H1 (cell line): Measurements from ENCODE around the gene BPIFB2. TPM values are rescaled to one million over a fixed set of nuclear protein-coding genes. Genes with fewer than 3 reads are reported as not detected.

Source experiments
- CTCF ChIA-PET: fragments of 300-600 bp; sonication (Branson Sonifier 250); formaldehyde crosslinking; loops from one replicate; lab custom pipeline; 2021; ENCODE audit not compliant: partially characterized antibody; lab: Charles Lee
- POLR2A ChIA-PET: fragments of 300-600 bp; sonication (Branson Sonifier 250); formaldehyde crosslinking; loops from one replicate; lab custom pipeline; 2021; ENCODE audit warnings: inconsistent platforms; ENCODE audit not compliant: partially characterized antibody; lab: Charles Lee
- DNase-seq, 2 experiments: peaks; one replicate each; pipeline versions ENCODE4 v3.0.0 to v3.0.0-alpha.2; 2010 to 2022; ENCODE audit warnings: low spot score in 2 of 2, low read depth in 1 of 2, mixed read lengths in 1 of 2
- FAIRE-seq: peaks from 2 replicates; lab custom pipeline; 2011; peaks lifted over from hg19 to GRCh38; lab: Jason Lieb, UNC
- H2AFZ ChIP-seq: 2 replicates; pipeline ENCODE4 v1.8.1; 2012; ENCODE audit warnings: low read length, inconsistent platforms
- H2AK5ac ChIP-seq: 2 replicates; pipeline ENCODE4 v1.6.1; 2013; ENCODE audit warnings: low read depth, low read length
- H2BK120ac ChIP-seq: replicated peaks from 2 replicates; pipeline ENCODE3; 2013; ENCODE audit warnings: low read depth, low read length, inconsistent platforms
- H2BK12ac ChIP-seq: 2 replicates; pipeline ENCODE4 v1.6.1; 2013; ENCODE audit warnings: low read depth, low read length
- H2BK15ac ChIP-seq: 2 replicates; pipeline ENCODE4 v1.6.1; 2013; ENCODE audit warnings: low read length
- H2BK20ac ChIP-seq: 2 replicates; pipeline ENCODE4 v1.6.1; 2013; ENCODE audit warnings: low read length
- H2BK5ac ChIP-seq: 2 replicates; pipeline ENCODE4 v1.6.1; 2013; ENCODE audit warnings: low read depth, low read length
- H3K14ac ChIP-seq: 2 replicates; pipeline ENCODE4 v1.6.1; 2013; ENCODE audit warnings: inconsistent platforms; ENCODE audit not compliant: insufficient read length
- H3K18ac ChIP-seq: 2 replicates; pipeline ENCODE4 v1.6.1; 2013; ENCODE audit warnings: low read length; ENCODE audit errors: extremely low read depth
- H3K23ac ChIP-seq: 2 replicates; pipeline ENCODE4 v1.6.1; 2013; ENCODE audit warnings: inconsistent platforms; ENCODE audit not compliant: insufficient read length
- H3K23me2 ChIP-seq: 2 replicates; pipeline ENCODE4 v1.6.1; 2013; ENCODE audit warnings: low read depth, low read length
- H3K27ac ChIP-seq: 2 replicates; pipeline ENCODE4 v1.6.1; 2011; ENCODE audit warnings: low read depth, low read length, inconsistent platforms
- H3K27me3 ChIP-seq, 4 experiments: replicated peaks in 1 of 4; 1 replicate in 1 of 4; 2 replicates in 3 of 4; pipeline versions ENCODE4 v1.6.1 to v1.8.1; 2011 to 2013; ENCODE audit warnings: low read length in 3 of 4, mild to moderate bottlenecking in 3 of 4, inconsistent platforms in 2 of 4, mixed read lengths in 2 of 4, moderate library complexity in 1 of 4; ENCODE audit not compliant: control insufficient read depth in 3 of 4, insufficient read depth in 3 of 4; ENCODE audit errors: extremely low read depth in 1 of 4
- H3K36me3 ChIP-seq, 4 experiments: 2 replicates each; pipeline versions ENCODE4 v1.6.1 to v1.8.1; 2011 to 2013; ENCODE audit warnings: mild to moderate bottlenecking in 4 of 4, low read length in 3 of 4, moderate library complexity in 2 of 4, control low read depth in 1 of 4, inconsistent platforms in 1 of 4; ENCODE audit not compliant: insufficient read depth in 4 of 4, control insufficient read depth in 2 of 4
- H3K4ac ChIP-seq: replicated peaks from 2 replicates; pipeline ENCODE3; 2013; ENCODE audit warnings: low read length, low read depth, mixed read lengths, inconsistent platforms; ENCODE audit not compliant: insufficient read length
- H3K4me1 ChIP-seq, 4 experiments: replicated peaks in 1 of 4; 1 replicate in 1 of 4; 2 replicates in 3 of 4; pipeline versions ENCODE4 v1.6.1 to v1.8.1; 2011 to 2013; ENCODE audit warnings: low read length in 3 of 4, inconsistent platforms in 2 of 4, mixed read lengths in 1 of 4; ENCODE audit not compliant: insufficient read depth in 4 of 4, control insufficient read depth in 3 of 4
- H3K4me2 ChIP-seq, 2 experiments: 2 replicates each; pipeline versions ENCODE4 v1.6.1 to v1.8.1; 2011 to 2013; ENCODE audit warnings: low read depth in 2 of 2, low read length in 2 of 2, control low read depth in 1 of 2, inconsistent platforms in 1 of 2, mild to moderate bottlenecking in 1 of 2; ENCODE audit not compliant: insufficient read depth in 1 of 2
- H3K4me3 ChIP-seq, 4 experiments: fragments of 200-600, 300-600 bp in 1 of 4; sonication (generic), shearing (Covaris generic), sonication (Bioruptor Twin) in 1 of 4; 2 replicates each; pipeline versions ENCODE4 v1.5.1 to v1.8.1; 2011 to 2016; ENCODE audit warnings: low read length in 4 of 4, low read depth in 3 of 4, control low read depth in 2 of 4, inconsistent platforms in 2 of 4, mild to moderate bottlenecking in 2 of 4, mixed read lengths in 1 of 4, moderate library complexity in 1 of 4; ENCODE audit not compliant: insufficient read depth in 2 of 4; ENCODE audit errors: extremely low read depth in 1 of 4
- H3K56ac ChIP-seq: replicated peaks from 2 replicates; pipeline ENCODE3; 2013; ENCODE audit warnings: low read depth, mild to moderate bottlenecking, mixed read lengths, low read length, inconsistent platforms; ENCODE audit not compliant: insufficient read length
- H3K79me1 ChIP-seq: 2 replicates; pipeline ENCODE4 v1.6.1; 2013; ENCODE audit warnings: low read depth, low read length, control low read depth
- H3K79me2 ChIP-seq, 2 experiments: 2 replicates each; pipeline versions ENCODE4 v1.6.1 to v1.8.1; 2012 to 2013; ENCODE audit warnings: low read length in 2 of 2, mild to moderate bottlenecking in 2 of 2, inconsistent platforms in 1 of 2; ENCODE audit not compliant: insufficient read depth in 2 of 2, control insufficient read depth in 1 of 2
- H3K9ac ChIP-seq, 4 experiments: replicated peaks in 1 of 4; 1 replicate in 1 of 4; 2 replicates in 3 of 4; pipeline versions ENCODE4 v1.6.1 to v1.8.1; 2011 to 2013; ENCODE audit warnings: low read depth in 3 of 4, low read length in 3 of 4, control low read depth in 2 of 4, mild to moderate bottlenecking in 2 of 4, moderate library complexity in 2 of 4, inconsistent platforms in 1 of 4; ENCODE audit errors: extremely low read depth in 1 of 4
- H3K9me3 ChIP-seq, 2 experiments: 2 replicates each; pipeline versions ENCODE4 v1.6.1 to v1.8.1; 2012 to 2013; ENCODE audit warnings: mild to moderate bottlenecking in 2 of 2, moderate library complexity in 2 of 2, control low read depth in 1 of 2, inconsistent platforms in 1 of 2, low read depth in 1 of 2, low read length in 1 of 2, mixed read lengths in 1 of 2; ENCODE audit not compliant: insufficient read depth in 2 of 2
- H4K20me1 ChIP-seq, 2 experiments: replicated peaks in 1 of 2; 2 replicates each; pipeline versions ENCODE3 to v1.8.1; 2011 to 2013; ENCODE audit warnings: inconsistent platforms in 2 of 2, low read length in 2 of 2, mild to moderate bottlenecking in 1 of 2; ENCODE audit not compliant: insufficient read depth in 2 of 2, control insufficient read depth in 1 of 2
- H4K5ac ChIP-seq: 2 replicates; pipeline ENCODE4 v1.6.1; 2013; ENCODE audit warnings: low read length, low read depth, mixed read lengths, inconsistent platforms; ENCODE audit not compliant: insufficient read length
- H4K8ac ChIP-seq: 2 replicates; pipeline ENCODE4 v1.8.0; 2013; ENCODE audit warnings: mild to moderate bottlenecking, moderate library complexity, low read length, inconsistent platforms; ENCODE audit not compliant: insufficient read depth; ENCODE audit errors: extremely low read depth
- H4K91ac ChIP-seq: replicated peaks from 2 replicates; pipeline ENCODE3; 2013; ENCODE audit warnings: low read length, mixed read lengths, inconsistent platforms; ENCODE audit not compliant: insufficient read length
- BACH1 ChIP-seq: IDR thresholded peaks from 2 replicates; pipeline ENCODE4 v1.6.1; 2012; ENCODE audit warnings: low read length, improper control_type of control experiment
- CREB1 ChIP-seq: IDR thresholded peaks from 2 replicates; pipeline ENCODE4 v1.6.1; 2012; ENCODE audit warnings: inconsistent platforms
- HDAC2 ChIP-seq, 2 experiments: fragments of 300-600 bp in 1 of 2; sonication (generic) in 1 of 2; IDR thresholded peaks; 2 replicates each; pipeline ENCODE4 v1.6.1; 2011 to 2012; ENCODE audit warnings: low read depth in 2 of 2, low read length in 2 of 2, mild to moderate bottlenecking in 2 of 2, moderate library complexity in 2 of 2, borderline replicate concordance in 1 of 2, inconsistent platforms in 1 of 2
- PHF8 ChIP-seq: fragments of 200-600 bp; sonication (generic); conservative IDR thresholded peaks from 2 replicates; pipeline ENCODE4 v1.7.1; 2012; ENCODE audit warnings: low read depth, mild to moderate bottlenecking, inconsistent platforms, low read length, moderate library complexity
- POLR2A ChIP-seq, 2 experiments: IDR thresholded peaks; 1 replicate in 1 of 2; 2 replicates in 1 of 2; pipeline ENCODE4 v1.6.1; 2011; ENCODE audit warnings: low read depth in 2 of 2, low read length in 2 of 2, mild to moderate bottlenecking in 2 of 2; ENCODE audit errors: control extremely low read depth in 1 of 2
- RNF2 ChIP-seq: fragments of 200-900, 300-1000 bp; sonication (generic); IDR thresholded peaks from 2 replicates; pipeline ENCODE4 v1.7.1; 2016; ENCODE audit warnings: borderline replicate concordance, low read depth, mild to moderate bottlenecking, antibody characterized with exemption, low read length; ENCODE audit not compliant: poor library complexity, severe bottlenecking; ENCODE audit errors: missing control alignments
- SAP30 ChIP-seq: fragments of 300-600 bp; sonication (generic); IDR thresholded peaks from 2 replicates; pipeline ENCODE4 v1.7.1; 2012; ENCODE audit warnings: low read length, moderate library complexity, mild to moderate bottlenecking, inconsistent platforms; ENCODE audit not compliant: insufficient read depth, insufficient replicate concordance
- TCF12 ChIP-seq: IDR thresholded peaks from 2 replicates; pipeline ENCODE4 v1.6.1; 2011; ENCODE audit warnings: low read depth, mild to moderate bottlenecking, low read length
- WGBS, 2 experiments: shearing (Covaris generic) in 1 of 2; methylation state at CpG; one replicate each; pipeline versions ENCODE4 v1.1.6 to v1.1.7; 2013 to 2015; ENCODE audit warnings: low lambda C conversion rate in 2 of 2, mixed read lengths in 2 of 2, inconsistent platforms in 1 of 2, low coverage in 1 of 2, missing lambda C conversion rate in 1 of 2; ENCODE audit not compliant: insufficient replicate concordance in 2 of 2, insufficient coverage in 1 of 2, insufficient read length in 1 of 2; ENCODE audit errors: extremely low coverage in 1 of 2, missing lambda C conversion rate in 1 of 2; 5-methylcytosine and 5-hydroxymethylcytosine counted together
- polyA plus RNA-seq, 7 experiments: library from polyadenylated mRNA; depleted of rRNA in 3 of 7; stranded (reverse) in 5 of 7; unstranded in 2 of 7; fragments of >200 nt in 5 of 7; fragments of 200-250 nt in 2 of 7; gene quantifications; 1 replicate in 5 of 7; 2 replicates in 1 of 7; 4 replicates in 1 of 7; pipeline versions ENCODE4 v1.2.1 to v1.2.3, GENCODE V29; 2011 to 2013; ENCODE audit warnings: missing spikeins in 2 of 7, mixed read lengths in 2 of 7
- total RNA-seq: library from RNA; stranded (reverse); fragmentation: NEBNext Ultra II Directional; extraction: Animal tissue kit (Norgen Biotek cat#: 25700); gene quantifications from 2 replicates; pipeline ENCODE4 v1.2.1, GENCODE V29; 2021
- TF ChIP-seq, protein P1 (sequence below): IDR thresholded peaks from 2 replicates; pipeline ENCODE4 v1.6.1; 2012; ENCODE audit warnings: inconsistent platforms
- TF ChIP-seq, protein P2 (sequence below), 3 experiments: IDR thresholded peaks; 1 replicate in 2 of 3; 2 replicates in 1 of 3; pipeline versions ENCODE4 v1.5.1 to v1.6.1; 2011; ENCODE audit warnings: low read length in 3 of 3, mild to moderate bottlenecking in 3 of 3, inconsistent platforms in 2 of 3, low read depth in 1 of 3, moderate library complexity in 1 of 3; ENCODE audit not compliant: insufficient read depth in 1 of 3; ENCODE audit errors: control extremely low read depth in 1 of 3
- TF ChIP-seq, protein P3 (sequence below): IDR thresholded peaks from 2 replicates; pipeline ENCODE4 v1.6.1; 2011; ENCODE audit warnings: low read depth, mild to moderate bottlenecking, low read length; ENCODE audit not compliant: insufficient read depth

The BPIFB2 gene
- total and polyA plus RNA-seq, 2 of the 8 experiments (the other 6 are each of a cell fraction or from before 2014, with no cell fraction given), result not detected

DNA sequence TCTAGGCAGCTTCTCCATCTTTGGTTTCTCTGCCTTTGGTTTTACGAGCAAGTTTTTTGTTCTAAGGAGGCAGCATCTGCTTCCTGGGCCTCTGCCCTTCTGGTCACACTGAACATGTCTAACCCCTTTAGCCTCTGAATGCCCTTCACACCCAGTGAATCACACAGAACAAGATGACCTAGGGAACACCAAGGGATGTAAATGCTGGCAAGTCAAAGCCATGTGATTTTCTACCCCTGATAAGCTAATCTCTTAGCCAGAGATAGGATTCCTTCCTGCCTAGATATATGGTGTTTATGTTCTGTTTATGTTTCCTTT lies 16.7 kb downstream of the BPIFB2 start:
- Histone ChIP-seq H2BK12ac (no peak overlapping the region), H2BK15ac (no peak overlapping the region), H3K4me3 (no peak overlapping the region), H2AK5ac (no peak overlapping the region), H3K23ac (no peak overlapping the region), H4K5ac (no peak overlapping the region), H4K20me1 (peaks cover 0 to 5% of the 10 kb centered on the region in 2 experiments), H3K79me1 (no peaks in the 10 kb centered on the region), H3K79me2 (no peaks in the 10 kb centered on the region), H4K91ac (no peak overlapping the region), H2BK20ac (no peak overlapping the region), H2AFZ (no peak overlapping the region), H3K9me3 (no peaks in the 10 kb centered on the region), H3K27ac (no peak overlapping the region), H3K4me1 (no peaks in the 10 kb centered on the region), H3K4ac (no peak overlapping the region), H3K23me2 (peaks cover 8% of the 10 kb centered on the region; the same call in 1 of the 2 replicates), H3K14ac (no peak overlapping the region), H2BK5ac (no peak overlapping the region), H3K9ac (no peak overlapping the region), H2BK120ac (no peak overlapping the region), H3K4me2 (no peak overlapping the region), H3K56ac (no peak overlapping the region), H3K36me3 (no peaks in the 10 kb centered on the region), H4K8ac (no peak overlapping the region), H3K18ac (no peak overlapping the region), H3K27me3 (no peaks in the 10 kb centered on the region)
- CTCF ChIA-PET, result interaction anchor here (1.0 to 11.8 kb wide), 3 partner anchors 18 to 21 kb away, joined by 3 to 86 read pairs (median 4); partner anchors contain the start of genes BPIFB2 and SUN5
- FAIRE-seq (no peak), DNase-seq (no peak)
- WGBS, 2 experiments, result 93% methylated on average over 1 of the region's 1 CpG; no CpG with 5 or more reads in 1 of the 2 experiments
- POLR2A ChIA-PET, result no interaction called here
- TF ChIP-seq HDAC2 (IDR thresholded peaks at IDR 0.05; ENCODE audit: borderline replicate concordance in 1 of 2, low read depth in 2 of 2, low read length in 2 of 2), result no peak
- TF ChIP-seq, protein P1, sequence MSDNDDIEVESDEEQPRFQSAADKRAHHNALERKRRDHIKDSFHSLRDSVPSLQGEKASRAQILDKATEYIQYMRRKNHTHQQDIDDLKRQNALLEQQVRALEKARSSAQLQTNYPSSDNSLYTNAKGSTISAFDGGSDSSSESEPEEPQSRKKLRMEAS, result no peak
- TF ChIP-seq SAP30, result no peak
- TF ChIP-seq, protein P2, sequence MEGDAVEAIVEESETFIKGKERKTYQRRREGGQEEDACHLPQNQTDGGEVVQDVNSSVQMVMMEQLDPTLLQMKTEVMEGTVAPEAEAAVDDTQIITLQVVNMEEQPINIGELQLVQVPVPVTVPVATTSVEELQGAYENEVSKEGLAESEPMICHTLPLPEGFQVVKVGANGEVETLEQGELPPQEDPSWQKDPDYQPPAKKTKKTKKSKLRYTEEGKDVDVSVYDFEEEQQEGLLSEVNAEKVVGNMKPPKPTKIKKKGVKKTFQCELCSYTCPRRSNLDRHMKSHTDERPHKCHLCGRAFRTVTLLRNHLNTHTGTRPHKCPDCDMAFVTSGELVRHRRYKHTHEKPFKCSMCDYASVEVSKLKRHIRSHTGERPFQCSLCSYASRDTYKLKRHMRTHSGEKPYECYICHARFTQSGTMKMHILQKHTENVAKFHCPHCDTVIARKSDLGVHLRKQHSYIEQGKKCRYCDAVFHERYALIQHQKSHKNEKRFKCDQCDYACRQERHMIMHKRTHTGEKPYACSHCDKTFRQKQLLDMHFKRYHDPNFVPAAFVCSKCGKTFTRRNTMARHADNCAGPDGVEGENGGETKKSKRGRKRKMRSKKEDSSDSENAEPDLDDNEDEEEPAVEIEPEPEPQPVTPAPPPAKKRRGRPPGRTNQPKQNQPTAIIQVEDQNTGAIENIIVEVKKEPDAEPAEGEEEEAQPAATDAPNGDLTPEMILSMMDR (IDR thresholded peaks at IDR 0.05; ENCODE audit: control extremely low read depth in 1 of 3, insufficient read depth in 1 of 3, low read depth in 1 of 3, low read length in 3 of 3), result no peak
- no peak for TF ChIP-seq PHF8
- TF ChIP-seq CREB1, result no peak
- TF ChIP-seq BACH1, result no peak
- no peak for TF ChIP-seq POLR2A (IDR thresholded peaks at IDR 0.05; ENCODE audit: control extremely low read depth in 1 of 2, low read depth in 2 of 2, low read length in 2 of 2)
- TF ChIP-seq, protein P3, sequence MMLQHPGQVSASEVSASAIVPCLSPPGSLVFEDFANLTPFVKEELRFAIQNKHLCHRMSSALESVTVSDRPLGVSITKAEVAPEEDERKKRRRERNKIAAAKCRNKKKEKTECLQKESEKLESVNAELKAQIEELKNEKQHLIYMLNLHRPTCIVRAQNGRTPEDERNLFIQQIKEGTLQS, result no peak
- no peak for TF ChIP-seq RNF2
- no peak for TF ChIP-seq TCF12
